Activated naive CD8-positive, alpha-beta T cell treated with anti-CD3 and anti-CD28 coated beads, Interleukin-2, amount 50 U/mL, for 16 hours (primary cell): ENCODE measurements around the gene RUNX2.

ENCODE experiments used
- DNase-seq: peaks from one replicate; pipeline ENCODE4 v3.0.0-alpha.2; 2020; ENCODE audit warnings: low read depth, low spot score

RUNX2 gene

GRCh38 chr6:45432977-45433376 is 104.8 kb downstream of the RUNX2 start:
- no peak for DNase-seq

GRCh38 chr6:45433533-45434380 is 105.6 kb downstream of the RUNX2 start:
- no peak for DNase-seq

GRCh38 chr6:45434381-45434700 is 106.2 kb downstream of the RUNX2 start:
- DNase-seq: no peak

- peak; percentile 8 for DNase-seq
Measured at GRCh38 chr6:45436544-45437438, 108.7 kb downstream of the RUNX2 start.

GRCh38 chr6:45437439-45437815 is 109.3 kb downstream of the RUNX2 start:
- no peak for DNase-seq

- no peak for DNase-seq
Measured at GRCh38 chr6:45438151-45438550, 110.0 kb downstream of the RUNX2 start.

- DNase-seq: no peak
Measured at GRCh38 chr6:45438849-45439406, 110.8 kb downstream of the RUNX2 start.

- no peak for DNase-seq
Measured at GRCh38 chr6:45439459-45439858, 111.3 kb downstream of the RUNX2 start.

- no peak for DNase-seq
Measured at GRCh38 chr6:45439861-45440388, 111.8 kb downstream of the RUNX2 start.

GRCh38 chr6:45441851-45442453 is 113.8 kb downstream of the RUNX2 start:
- DNase-seq: no peak

GRCh38 chr6:45442716-45443115 is 114.6 kb downstream of the RUNX2 start:
- no peak for DNase-seq

- no peak for DNase-seq
Measured at GRCh38 chr6:45445364-45445748, 117.2 kb downstream of the RUNX2 start.

- no peak for DNase-seq
Measured at GRCh38 chr6:45445749-45446549, 117.8 kb downstream of the RUNX2 start.

- DNase-seq: no peak
Measured at GRCh38 chr6:45447005-45447404, 118.9 kb downstream of the RUNX2 start.

GRCh38 chr6:45447716-45448115 is 119.6 kb downstream of the RUNX2 start:
- no peak for DNase-seq

GRCh38 chr6:45448417-45449389 is 120.6 kb downstream of the RUNX2 start:
- no peak for DNase-seq

GRCh38 chr6:45450132-45450531 is 122.0 kb downstream of the RUNX2 start:
- DNase-seq: no peak

GRCh38 chr6:45450831-45451230 is 122.7 kb downstream of the RUNX2 start:
- DNase-seq: no peak

- no peak for DNase-seq
Measured at GRCh38 chr6:45454008-45454911, 126.1 kb downstream of the RUNX2 start.
